ENCODE data around the gene PSG6. TPM values are rescaled to one million over a fixed set of nuclear protein-coding genes. Genes with fewer than 3 reads are reported as not detected.
"Not testable (repeated sequence)": the region's sequence is repeated elsewhere in the genome, so short reads cannot be mapped to it uniquely, and the experiment has no call there.

PSG6 gene
- total RNA-seq, 1 donor from 2014 or later = not detected

GRCh38 chr19:42913516-42913915, 4.2 kb downstream of the PSG6 start:
- DNase-seq (ENCODE audit: low spot score); intact Hi-C loops (cut with DNase I): not testable (repeated sequence)

GRCh38 chr19:42912941-42913340, 4.8 kb downstream of the PSG6 start:
- DNase-seq (ENCODE audit: low spot score); intact Hi-C loops (cut with DNase I): not testable (repeated sequence)

GRCh38 chr19:42911731-42912130, 6.0 kb downstream of the PSG6 start:
- intact Hi-C loops (cut with DNase I); DNase-seq (ENCODE audit: low spot score): not testable (repeated sequence)

DNA sequence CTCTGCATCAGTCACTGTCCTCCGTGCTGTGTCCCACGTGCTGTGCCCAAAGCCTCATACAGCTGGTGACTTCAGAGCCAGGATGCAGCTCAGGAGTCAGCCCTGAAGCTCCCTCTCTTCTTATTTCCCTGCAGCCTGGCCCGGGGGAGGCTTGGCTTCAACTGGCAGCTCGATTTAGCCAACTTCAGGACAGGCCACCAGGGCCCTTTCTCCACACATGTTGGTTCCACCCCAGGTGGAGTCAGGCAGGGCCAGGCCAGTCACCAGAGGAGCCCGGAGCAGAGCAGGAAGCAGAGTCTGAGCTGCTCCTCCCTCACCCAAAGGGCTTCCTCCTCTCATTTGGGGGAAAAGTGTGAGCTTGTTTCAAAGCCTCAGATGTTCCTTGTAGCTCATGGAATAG, 11.5 kb downstream of the PSG6 start:
- DNase-seq (ENCODE audit: low spot score); intact Hi-C loops (cut with DNase I): not testable (repeated sequence)

DNA sequence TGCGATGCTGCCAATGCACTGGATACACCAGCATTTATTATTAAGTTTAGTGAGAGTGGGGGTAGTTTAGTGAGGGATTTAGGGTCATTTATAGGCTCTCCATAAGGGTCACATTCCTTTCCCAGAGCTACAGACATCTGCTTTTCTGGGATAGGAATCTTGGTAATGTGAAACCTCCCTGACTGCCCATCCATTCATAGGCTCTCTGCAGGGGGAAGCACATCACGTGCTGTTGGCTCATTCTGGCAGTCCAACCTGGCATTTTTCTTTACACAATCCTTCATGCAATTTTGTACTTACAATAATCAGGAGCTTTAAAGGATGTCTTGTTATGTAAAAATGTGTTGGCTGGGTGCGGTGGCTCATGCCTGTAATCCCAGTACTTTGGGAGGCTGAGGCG, 17.1 kb downstream of the PSG6 start:
- DNase-seq (ENCODE audit: low spot score); intact Hi-C loops (cut with DNase I): not testable (repeated sequence)

DNA sequence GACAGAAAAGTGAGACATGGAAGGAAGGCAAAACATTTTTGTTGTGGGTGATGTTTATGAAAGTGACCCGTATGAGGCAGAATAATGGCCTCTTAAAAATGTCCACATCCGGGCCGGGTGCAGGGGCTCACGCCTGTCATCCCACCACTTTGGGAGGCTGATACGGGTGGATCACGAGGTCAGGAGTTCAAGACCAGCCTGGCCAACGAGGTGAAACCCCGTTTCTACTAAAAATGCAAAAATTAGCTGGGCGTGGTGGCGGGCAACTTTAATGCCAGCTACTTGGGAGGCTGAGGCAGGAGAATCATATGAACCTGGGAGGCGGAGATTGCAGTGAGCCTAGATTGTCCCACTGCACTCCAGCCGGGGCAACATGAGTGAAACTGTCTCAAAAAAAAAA, 18.0 kb downstream of the PSG6 start:
- DNase-seq (ENCODE audit: low spot score); intact Hi-C loops (cut with DNase I): not testable (repeated sequence)

DNA sequence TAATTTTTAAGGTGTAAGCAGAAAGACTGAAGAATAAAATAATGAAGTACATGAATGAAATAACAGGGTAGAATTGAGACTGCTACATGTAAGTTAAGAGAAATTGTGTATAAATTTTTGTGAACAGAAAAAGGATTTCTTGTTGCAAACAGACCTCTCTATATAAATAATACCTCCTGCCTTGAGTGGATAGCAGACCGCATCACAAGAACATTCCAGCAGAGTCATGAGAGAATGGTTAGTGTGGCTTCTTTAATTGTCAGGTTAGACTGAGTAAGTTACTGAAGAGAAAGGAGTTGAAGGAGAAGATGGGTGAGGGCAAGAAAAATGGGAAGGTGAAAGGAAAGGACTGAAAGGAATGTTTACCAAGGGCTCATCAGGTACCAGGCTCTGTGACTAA, 18.6 kb downstream of the PSG6 start:
- DNase-seq (ENCODE audit: low spot score); intact Hi-C loops (cut with DNase I): not testable (repeated sequence)

DNA sequence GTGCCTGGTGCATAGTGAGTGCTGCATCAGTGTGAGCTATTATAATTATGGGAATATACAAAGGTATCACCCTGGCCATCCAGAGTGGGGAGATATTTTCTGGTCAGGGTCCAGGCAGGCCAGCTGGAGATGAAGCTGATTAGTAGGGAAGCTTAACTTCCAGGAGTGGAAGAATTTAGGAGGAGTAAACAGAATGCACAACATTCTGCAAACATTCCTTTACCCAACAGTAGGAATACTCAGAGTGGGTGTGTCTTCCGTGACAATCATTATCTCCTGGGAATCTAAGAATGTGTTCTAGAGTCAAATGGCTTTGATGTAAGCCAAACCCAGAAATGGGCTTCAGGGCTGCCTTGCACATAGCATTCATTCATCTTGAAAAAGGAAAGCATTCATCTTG, 19.0 kb downstream of the PSG6 start:
- DNase-seq (ENCODE audit: low spot score); intact Hi-C loops (cut with DNase I): not testable (repeated sequence)

GRCh38 chr19:42897729-42898128, 20.0 kb downstream of the PSG6 start:
- intact Hi-C loops (cut with DNase I); DNase-seq (ENCODE audit: low spot score): not testable (repeated sequence)

GRCh38 chr19:42890446-42890845, 27.2 kb downstream of the PSG6 start:
- DNase-seq (ENCODE audit: low spot score); intact Hi-C loops (cut with DNase I): not testable (repeated sequence)

DNA sequence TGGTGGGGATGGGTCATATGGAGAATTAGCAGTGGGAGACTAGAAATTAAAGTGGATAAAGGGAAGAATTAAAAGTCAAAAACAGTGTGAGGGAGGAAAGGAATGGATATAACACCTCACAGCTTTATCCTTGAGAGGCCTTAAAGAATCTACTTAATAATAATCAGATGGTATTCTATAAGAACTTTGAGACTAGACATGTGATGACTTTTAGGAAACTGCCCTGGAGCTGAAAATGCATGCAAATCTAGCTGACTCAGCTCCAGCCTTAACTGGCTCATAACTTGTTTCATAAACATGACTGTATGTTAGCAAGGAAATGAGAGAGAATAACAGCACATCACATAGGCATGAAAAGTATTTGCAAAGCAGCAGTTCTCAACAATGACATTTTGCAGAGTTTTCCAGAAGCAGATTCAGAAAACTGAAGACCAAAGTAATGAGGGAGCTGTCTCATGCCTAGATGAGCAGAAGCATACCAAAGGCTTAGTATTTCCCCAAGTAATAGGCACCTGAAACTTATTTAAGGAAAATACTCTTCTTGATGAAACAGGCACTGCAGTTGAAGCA, 29.7 kb downstream of the PSG6 start:
- DNase-seq (ENCODE audit: low spot score); intact Hi-C loops (cut with DNase I): not testable (repeated sequence)

DNA sequence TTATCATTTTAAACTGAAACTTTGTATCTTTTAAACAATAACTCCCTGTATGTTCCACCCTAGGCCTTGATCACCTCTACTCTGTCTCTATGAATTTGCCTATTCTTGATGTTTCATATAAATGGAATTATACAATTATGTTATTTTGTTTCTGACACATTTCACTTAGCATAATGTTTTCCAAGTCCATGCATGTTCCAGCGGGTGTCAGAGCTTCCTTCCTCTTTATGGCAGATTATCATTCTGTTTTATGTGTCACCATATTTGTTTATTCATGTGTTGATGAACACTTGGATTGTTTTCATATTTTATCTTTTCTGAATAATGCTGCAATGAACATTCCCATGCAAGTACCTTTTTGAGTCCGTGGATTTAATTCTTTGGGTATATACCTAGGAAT, 35.0 kb downstream of the PSG6 start:
- intact Hi-C loops (cut with DNase I); DNase-seq (ENCODE audit: low spot score): not testable (repeated sequence)

DNA sequence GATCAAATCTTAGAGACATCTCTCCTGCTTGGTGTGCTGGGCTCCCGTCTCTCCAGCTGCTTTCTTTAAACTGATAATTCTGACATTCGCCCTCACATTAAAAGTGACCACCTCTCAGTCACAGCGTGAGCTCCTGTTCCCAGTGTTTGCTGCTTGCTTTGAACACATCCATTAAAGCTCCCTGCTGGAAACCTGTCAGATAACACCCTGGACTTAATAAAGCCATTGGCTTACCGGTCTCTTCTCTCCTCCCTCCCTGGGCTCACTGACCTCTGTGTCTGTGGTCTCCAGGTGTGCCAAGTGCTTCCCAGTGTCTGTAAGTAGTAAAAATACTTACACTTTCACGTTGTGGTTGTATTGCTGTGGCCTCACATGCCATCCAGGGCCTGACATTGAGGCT, 35.7 kb downstream of the PSG6 start:
- DNase-seq (ENCODE audit: low spot score); intact Hi-C loops (cut with DNase I): not testable (repeated sequence)

- intact Hi-C loops (cut with DNase I); DNase-seq (ENCODE audit: low spot score): not testable (repeated sequence)
Measured at GRCh38 chr19:42881279-42881678, 36.4 kb downstream of the PSG6 start.

DNA sequence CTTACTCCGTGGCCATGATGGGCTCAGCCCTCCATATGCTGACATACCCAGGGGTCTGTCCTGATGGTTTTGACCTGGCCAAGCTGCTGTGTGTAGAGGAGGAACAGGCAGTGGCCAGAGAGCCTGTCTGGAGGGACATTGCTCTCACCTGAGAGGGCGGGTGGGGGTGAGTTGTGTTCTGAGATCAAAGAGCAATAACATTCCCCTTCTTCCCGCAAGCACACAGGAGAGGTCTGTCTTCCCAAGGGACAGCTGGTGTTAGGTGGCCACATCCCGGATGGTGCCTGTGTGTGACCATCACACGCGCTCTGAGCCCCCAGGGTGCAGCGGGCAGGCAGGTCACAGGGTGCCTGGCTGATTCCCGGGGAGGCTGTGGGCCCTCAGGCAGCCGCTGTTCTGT, 37.1 kb downstream of the PSG6 start:
- DNase-seq (ENCODE audit: low spot score); intact Hi-C loops (cut with DNase I): not testable (repeated sequence)

GRCh38 chr19:42879613-42880012, 38.1 kb downstream of the PSG6 start, which contains the start of gene PSG1:
Gene PSG1, minus strand, starts transcription at chr19:42879713. Its CDS starts 132 bp downstream, at chr19:42879581.
- DNase-seq (ENCODE audit: low spot score) = no peak
- intact Hi-C loops (cut with DNase I) = no loop called here

GRCh38 chr19:42876596-42876995, 41.1 kb downstream of the PSG6 start:
- intact Hi-C loops (cut with DNase I); DNase-seq (ENCODE audit: low spot score): not testable (repeated sequence)

- DNase-seq (ENCODE audit: low spot score); intact Hi-C loops (cut with DNase I): not testable (repeated sequence)
Measured at GRCh38 chr19:42875881-42876280, 41.8 kb downstream of the PSG6 start.

GRCh38 chr19:42874901-42875813, 42.5 kb downstream of the PSG6 start:
- DNase-seq (ENCODE audit: low spot score); intact Hi-C loops (cut with DNase I): not testable (repeated sequence)

DNA sequence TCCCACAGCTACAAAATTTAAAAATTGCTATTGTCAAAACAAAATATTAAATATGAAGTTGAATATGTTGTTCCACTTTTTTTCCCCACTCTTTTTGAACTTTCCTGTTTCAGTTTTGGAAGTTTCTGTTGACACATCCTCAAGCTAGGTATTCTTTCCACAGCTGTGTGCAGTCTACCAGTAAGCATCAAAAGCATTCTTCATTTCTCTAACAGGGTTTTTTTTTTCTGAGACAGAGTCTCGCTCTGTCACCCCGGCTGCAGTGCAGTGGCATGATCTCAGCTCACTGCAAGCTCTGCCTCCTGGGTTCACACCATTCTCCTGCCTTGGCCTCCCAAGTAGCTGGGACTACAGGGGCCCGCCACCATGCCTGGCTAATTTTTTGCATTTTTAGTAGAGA, 43.6 kb downstream of the PSG6 start:
- DNase-seq (ENCODE audit: low spot score); intact Hi-C loops (cut with DNase I): not testable (repeated sequence)

DNA sequence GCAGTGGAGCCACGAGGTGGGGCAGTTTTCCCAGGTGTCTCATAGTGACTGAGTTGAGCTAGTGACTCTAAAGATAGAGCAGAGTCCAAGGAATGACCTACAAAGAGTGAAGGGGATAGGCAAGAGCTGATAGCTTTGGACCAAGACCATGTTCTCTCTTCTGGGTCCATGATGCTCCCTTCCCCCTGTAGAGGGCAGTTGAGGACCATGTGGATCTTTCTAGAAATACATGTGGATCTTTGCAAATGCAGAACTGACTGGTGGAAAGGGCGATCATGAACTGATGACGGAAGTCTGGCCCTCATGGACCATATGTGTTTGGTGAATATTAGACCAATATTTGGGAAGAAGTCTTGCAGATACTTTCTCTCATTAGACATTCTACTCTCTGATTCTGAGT, 45.1 kb downstream of the PSG6 start:
- intact Hi-C loops (cut with DNase I) = no loop called here
- DNase-seq (ENCODE audit: low spot score) = no peak

Measured in cardiac septum (tissue), 1 donor.